HEK293T (cell line): ENCODE data around the gene ZNF737.
A peak's percentile ranks its signal among the peaks of the same experiment; 100 is the strongest.
"Not testable (repeated sequence)": the region's sequence is repeated elsewhere in the genome, so short reads cannot be mapped to it uniquely, and the experiment has no call there.

Source experiments
- CTCF ChIA-PET: fragments of 350-600 bp; formaldehyde crosslinking; extraction: SDS; loops from one replicate; lab custom pipeline; 2021; ENCODE audit warnings: antibody characterized with exemption, inconsistent platforms; lab: Yijun Ruan, JAX
- POLR2A ChIA-PET: fragments of 350-600 bp; formaldehyde crosslinking; extraction: SDS; loops from one replicate; lab custom pipeline; 2020; ENCODE audit warnings: antibody characterized with exemption, inconsistent platforms; lab: Yijun Ruan, JAX
- DNase-seq: peaks from one replicate; pipeline ENCODE4 v3.0.0; 2012; ENCODE audit warnings: mixed read lengths; ENCODE audit errors: extremely low spot score
- ARNT ChIP-seq: fragments of 450-650 bp; IDR thresholded peaks from 2 replicates; pipeline ENCODE4 v1.6.1; 2017; ENCODE audit warnings: mild to moderate bottlenecking
- BHLHE40 ChIP-seq: fragments of 450-650 bp; IDR thresholded peaks from 2 replicates; pipeline ENCODE4 v1.6.1; 2016; ENCODE audit warnings: mild to moderate bottlenecking, moderate library complexity, borderline replicate concordance
- CTBP1 ChIP-seq: fragments of 450-650 bp; IDR thresholded peaks from 2 replicates; pipeline ENCODE4 v1.6.1; 2016; ENCODE audit warnings: borderline replicate concordance
- ELF4 ChIP-seq: fragments of 450-650 bp; IDR thresholded peaks from 2 replicates; pipeline ENCODE4 v1.6.1; 2017; ENCODE audit warnings: antibody characterized with exemption
- FOXA1 ChIP-seq: fragments of 450-650 bp; IDR thresholded peaks from 2 replicates; pipeline ENCODE4 v1.6.1; 2016; ENCODE audit warnings: mild to moderate bottlenecking
- FOXK2 ChIP-seq: fragments of 450-650 bp; IDR thresholded peaks from 2 replicates; pipeline ENCODE4 v1.6.1; 2016; ENCODE audit warnings: mild to moderate bottlenecking
- FOXM1 ChIP-seq: fragments of 450-650 bp; IDR thresholded peaks from 2 replicates; pipeline ENCODE4 v1.6.1; 2017; ENCODE audit warnings: mild to moderate bottlenecking, borderline replicate concordance
- HDGF ChIP-seq: fragments of 450-650 bp; IDR thresholded peaks from 2 replicates; pipeline ENCODE4 v1.6.1; 2017; ENCODE audit warnings: antibody characterized with exemption, borderline replicate concordance
- L3MBTL2 ChIP-seq: fragments of 450-650 bp; conservative IDR thresholded peaks from 2 replicates; pipeline ENCODE4 v1.6.1; 2016; ENCODE audit warnings: mild to moderate bottlenecking
- LEF1 ChIP-seq: fragments of 450-650 bp; IDR thresholded peaks from 2 replicates; pipeline ENCODE4 v1.6.1; 2017; ENCODE audit warnings: mild to moderate bottlenecking, borderline replicate concordance
- NFRKB ChIP-seq: fragments of 450-650 bp; IDR thresholded peaks from 2 replicates; pipeline ENCODE4 v1.6.1; 2016; ENCODE audit warnings: mild to moderate bottlenecking, moderate library complexity
- SP1 ChIP-seq: fragments of 450-650 bp; IDR thresholded peaks from 2 replicates; pipeline ENCODE4 v1.6.1; 2017
- SUZ12 ChIP-seq: fragments of 450-650 bp; IDR thresholded peaks from 2 replicates; pipeline ENCODE4 v1.6.1; 2016; ENCODE audit warnings: mild to moderate bottlenecking
- TARDBP ChIP-seq: fragments of 450-650 bp; IDR thresholded peaks from 2 replicates; pipeline ENCODE4 v1.6.1; 2016
- ZNF384 ChIP-seq: fragments of 450-650 bp; IDR thresholded peaks from 2 replicates; pipeline ENCODE4 v1.6.1; 2016
- TF ChIP-seq, protein P1 (sequence below): fragments of 450-650 bp; IDR thresholded peaks from 2 replicates; pipeline ENCODE4 v1.6.1; 2016

The ZNF737 gene

DNA sequence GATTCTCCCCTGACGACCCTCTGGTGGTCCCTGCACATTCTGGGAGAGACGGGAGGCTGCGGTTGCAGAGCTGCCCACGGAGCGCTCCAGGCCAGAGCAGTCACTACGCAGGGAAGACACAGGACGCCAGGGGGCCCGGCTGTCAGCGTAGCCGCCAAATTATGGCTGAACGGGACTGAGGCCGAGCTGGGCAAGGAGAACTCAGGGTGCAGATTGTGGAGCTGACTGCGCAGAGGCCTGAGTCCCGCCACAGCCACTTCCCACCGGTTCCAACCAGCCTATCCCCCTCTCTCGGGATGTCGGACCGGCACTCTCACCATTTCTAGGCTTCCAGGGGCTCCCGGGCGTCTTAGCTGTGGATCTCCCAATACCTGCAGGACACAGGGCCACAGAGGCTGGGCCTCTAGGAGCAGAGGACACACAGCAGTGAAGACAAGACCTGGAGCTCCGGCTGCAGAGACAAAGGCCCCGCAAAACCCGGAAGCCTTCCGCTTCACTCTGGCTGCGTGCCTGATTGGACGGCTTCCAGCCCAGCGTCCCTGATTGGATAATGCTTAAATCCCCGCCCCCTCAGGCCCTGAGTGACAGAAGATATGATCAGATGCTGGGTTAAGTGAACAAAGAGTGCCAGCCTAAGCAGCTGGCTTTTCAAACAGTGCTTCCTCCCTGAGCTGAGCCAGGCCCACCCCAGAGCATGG, at the start of gene ZNF737:
Gene ZNF737 (minus strand): TSS at position 461 of the 698 bp plus-strand sequence. CDS start 141 bp downstream, at position 320.
- ChIA-PET POLR2A (no interaction called here), CTCF (no interaction called here)
- DNase-seq, result peak; percentile 4
- TF ChIP-seq TARDBP (no peak), ARNT (no peak), LEF1 (no peak), FOXM1 (no peak), L3MBTL2 (no peak), NFRKB (no peak), FOXA1 (no peak), HDGF (no peak), SP1 (no peak)
- TF ChIP-seq, protein P1, sequence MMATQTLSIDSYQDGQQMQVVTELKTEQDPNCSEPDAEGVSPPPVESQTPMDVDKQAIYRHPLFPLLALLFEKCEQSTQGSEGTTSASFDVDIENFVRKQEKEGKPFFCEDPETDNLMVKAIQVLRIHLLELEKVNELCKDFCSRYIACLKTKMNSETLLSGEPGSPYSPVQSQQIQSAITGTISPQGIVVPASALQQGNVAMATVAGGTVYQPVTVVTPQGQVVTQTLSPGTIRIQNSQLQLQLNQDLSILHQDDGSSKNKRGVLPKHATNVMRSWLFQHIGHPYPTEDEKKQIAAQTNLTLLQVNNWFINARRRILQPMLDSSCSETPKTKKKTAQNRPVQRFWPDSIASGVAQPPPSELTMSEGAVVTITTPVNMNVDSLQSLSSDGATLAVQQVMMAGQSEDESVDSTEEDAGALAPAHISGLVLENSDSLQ, result no peak

DNA sequence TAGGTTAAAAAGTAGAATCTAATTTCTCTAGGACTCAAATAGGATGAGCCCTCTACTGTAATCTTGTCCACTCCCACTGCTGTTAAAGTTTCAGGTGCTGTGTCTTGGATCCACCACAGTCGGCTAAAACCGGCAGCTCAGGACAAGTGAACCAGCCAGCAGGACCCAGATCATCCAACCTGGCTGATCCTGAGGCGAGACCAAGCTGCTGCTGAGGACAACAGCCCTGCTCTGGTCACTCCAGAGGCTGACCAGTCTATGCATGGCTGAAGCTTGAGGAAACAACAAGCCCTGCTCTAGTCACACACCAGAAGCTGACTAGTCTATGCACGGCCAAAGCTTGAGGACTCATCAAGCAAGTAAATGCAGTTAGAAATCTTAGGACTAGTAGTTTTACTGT, 49.4 kb upstream of the ZNF737 start:
- POLR2A ChIA-PET, CTCF ChIA-PET, DNase-seq: not testable (repeated sequence)

DNA sequence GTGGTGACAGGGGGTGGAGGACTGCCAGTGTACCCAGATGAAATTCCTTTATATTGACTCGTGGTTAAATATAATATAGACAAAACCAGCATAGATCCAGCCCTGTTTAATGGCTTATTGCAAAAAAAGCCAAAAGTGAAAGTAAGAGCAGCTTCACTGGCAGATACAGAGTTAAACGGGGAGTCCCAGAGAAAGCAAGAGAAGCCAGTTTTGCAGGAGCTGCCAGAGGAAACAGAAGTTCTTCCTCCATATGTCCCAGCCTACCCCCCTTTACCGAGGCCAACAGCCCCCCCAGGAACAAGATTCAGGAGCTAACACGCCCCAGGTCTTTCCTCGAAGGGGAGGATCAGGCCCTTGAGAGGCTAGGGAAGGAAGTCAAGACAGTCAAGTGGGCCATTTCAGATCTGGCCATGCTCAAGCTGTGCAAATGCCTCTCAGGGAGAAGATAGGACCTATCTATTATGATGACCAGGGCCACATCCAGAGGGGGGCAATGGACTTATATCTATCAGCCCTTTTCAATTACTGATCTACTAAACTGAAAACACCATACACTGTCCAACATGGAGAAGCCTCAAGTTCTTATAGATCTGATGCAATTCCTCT, 47.2 kb upstream of the ZNF737 start:
- POLR2A ChIA-PET, result no interaction called here
- no peak for DNase-seq
- no peak for TF ChIP-seq BHLHE40
- TF ChIP-seq, protein P1, result no peak
- no peak for TF ChIP-seq TARDBP
- TF ChIP-seq ZNF384, result no peak
- TF ChIP-seq FOXA1, result no peak
- TF ChIP-seq SUZ12, result no peak
- TF ChIP-seq NFRKB, result no peak
- CTCF ChIA-PET, result no interaction called here

DNA sequence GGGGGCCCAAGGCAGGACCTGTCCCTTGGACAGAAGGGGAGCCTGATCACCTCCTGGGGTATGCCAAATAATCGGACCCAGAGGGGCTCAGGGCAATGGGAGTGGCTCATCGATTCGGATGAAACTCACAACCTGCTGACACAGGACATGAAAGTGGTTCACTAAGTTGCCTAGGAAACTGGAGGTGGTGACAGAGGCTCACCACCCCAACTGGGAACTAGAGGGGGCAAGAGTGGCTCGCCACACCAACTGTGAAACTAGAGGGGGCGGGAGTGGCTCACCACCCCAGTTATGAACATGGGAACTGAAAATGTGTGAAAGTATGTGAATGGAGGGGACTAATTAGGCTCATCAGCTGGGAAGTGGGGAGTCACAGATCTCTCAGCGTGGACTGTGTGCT, 46.3 kb upstream of the ZNF737 start:
- ChIA-PET CTCF (no interaction called here), POLR2A (no interaction called here)
- TF ChIP-seq FOXA1 (no peak), CTBP1 (no peak), ZNF384 (no peak), SP1 (no peak), L3MBTL2 (no peak), FOXK2 (no peak), BHLHE40 (no peak), ARNT (no peak), NFRKB (no peak), HDGF (no peak), FOXM1 (no peak), SUZ12 (no peak), ELF4 (no peak), LEF1 (no peak)
- TF ChIP-seq, protein P1, result no peak
- DNase-seq, result no peak

DNA sequence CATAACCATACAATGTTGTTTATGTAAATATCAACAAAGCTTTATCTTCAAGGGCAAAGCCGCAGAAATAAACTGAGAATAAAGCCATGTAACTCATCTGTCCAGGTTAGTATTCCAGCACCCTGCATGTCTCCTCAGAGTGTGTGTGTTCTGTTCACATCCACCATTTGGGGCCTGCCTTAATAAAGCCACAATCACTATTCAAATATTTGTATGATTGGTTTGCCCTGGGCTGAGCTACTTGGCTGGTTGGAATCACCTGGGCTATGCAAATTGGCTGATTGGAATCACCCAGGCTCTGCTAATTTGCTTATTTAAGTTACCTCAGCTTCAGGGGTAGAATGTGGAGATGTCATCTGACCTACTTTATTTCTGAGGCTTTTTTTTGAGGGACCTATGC, 42.4 kb upstream of the ZNF737 start:
- no peak for DNase-seq
- CTCF ChIA-PET, result no interaction called here
- POLR2A ChIA-PET, result no interaction called here
- TF ChIP-seq TARDBP (no peak), ELF4 (no peak), FOXA1 (no peak), SUZ12 (no peak), NFRKB (no peak), ZNF384 (no peak), ARNT (no peak), LEF1 (no peak), FOXM1 (no peak), HDGF (no peak), CTBP1 (no peak)
- TF ChIP-seq, protein P1, result no peak

DNA sequence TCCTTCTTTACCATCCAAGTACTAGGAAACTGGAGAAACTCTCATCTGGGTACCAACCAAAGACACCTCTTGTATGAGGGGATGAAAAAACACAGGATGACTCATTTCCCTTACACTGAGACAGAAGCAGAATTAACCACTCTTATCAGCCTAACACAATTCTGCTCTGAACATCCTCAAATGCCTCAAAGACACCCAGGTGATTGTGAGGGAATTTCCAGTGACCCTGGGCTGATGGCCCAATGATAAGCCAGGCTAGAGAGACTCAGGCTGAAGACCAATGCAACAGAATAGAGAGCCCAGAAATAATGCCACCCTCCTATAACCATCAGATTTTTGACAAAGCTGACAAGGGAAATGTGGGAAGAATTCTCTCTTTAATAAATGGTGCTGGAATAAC, 7.0 kb downstream of the ZNF737 start:
- ChIA-PET POLR2A (no interaction called here), CTCF (no interaction called here)
- TF ChIP-seq FOXA1 (no peak), LEF1 (no peak), ARNT (no peak), FOXM1 (no peak), CTBP1 (no peak), FOXK2 (no peak), HDGF (no peak), ZNF384 (no peak), ELF4 (no peak), L3MBTL2 (no peak), BHLHE40 (no peak), SUZ12 (no peak), NFRKB (no peak)
- TF ChIP-seq, protein P1, result no peak
- DNase-seq, result no peak
